SHP77 (cell line): ENCODE results near the gene CDR2.
"Not testable (repeated sequence)": the region's sequence is repeated elsewhere in the genome, so short reads cannot be mapped to it uniquely, and the experiment has no call there.

ENCODE experiments used
- DNase-seq, 2 experiments: peaks; one replicate each; lab custom pipeline; 2025; lab: John Stamatoyannopoulos, UW

The CDR2 gene

DNA sequence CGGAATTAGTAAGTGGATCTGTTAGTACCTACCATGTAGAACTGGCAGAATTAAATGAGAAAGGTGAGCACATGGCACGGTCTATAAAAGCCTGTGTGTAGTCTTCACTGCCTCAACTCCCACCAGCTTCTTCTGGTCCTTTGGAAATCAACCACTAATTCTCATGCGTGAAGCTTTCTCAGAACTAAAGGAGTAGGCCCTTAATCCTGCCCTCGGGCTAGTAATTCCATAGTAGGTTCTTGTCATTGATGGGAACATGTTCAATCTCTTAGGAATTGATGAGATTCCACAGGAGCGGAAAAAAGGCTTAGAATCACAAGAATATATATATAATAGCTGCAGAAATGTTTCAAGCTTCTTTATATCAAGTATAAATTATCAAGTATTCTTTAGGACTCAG lies 21.7 kb downstream of the CDR2 start:
- no peak for DNase-seq

DNA sequence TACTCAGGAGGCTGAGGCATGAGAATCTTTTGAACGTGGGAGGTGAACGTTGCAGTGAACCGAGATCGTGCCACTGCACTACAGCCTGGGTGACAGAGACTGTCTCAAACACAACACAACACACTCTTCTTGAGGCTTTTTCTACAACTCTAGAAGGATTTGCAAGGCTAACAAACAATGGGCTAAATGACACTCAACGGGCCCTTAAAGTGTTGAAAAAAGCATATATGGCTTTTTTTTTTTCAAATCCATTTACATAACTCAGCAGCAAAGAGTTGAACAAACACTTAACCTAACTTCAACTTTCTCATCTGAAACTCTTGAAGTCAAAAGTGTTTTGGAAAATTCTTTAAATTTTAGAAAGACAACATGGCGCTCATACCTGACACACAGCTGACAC lies 22.3 kb downstream of the CDR2 start:
- DNase-seq: no peak

DNA sequence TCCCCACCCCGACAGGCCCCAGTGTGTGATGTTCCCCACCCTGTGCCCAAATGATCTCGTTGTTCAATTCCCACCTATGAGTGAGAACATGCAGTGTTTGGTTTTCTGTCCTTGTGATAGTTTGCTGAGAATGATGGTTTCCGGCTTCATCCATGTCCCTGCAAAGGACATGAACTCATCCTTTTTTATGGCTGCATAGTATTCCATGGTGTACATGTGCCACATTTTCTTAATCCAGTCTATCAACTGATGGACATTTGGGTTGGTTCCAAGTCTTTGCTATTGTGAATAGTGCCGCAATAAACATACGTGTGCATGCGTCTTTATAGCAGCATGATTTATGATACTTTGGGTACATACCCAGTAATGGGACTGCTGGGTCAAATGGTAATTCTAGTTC lies 23.4 kb downstream of the CDR2 start:
- DNase-seq: not testable (repeated sequence)

DNA sequence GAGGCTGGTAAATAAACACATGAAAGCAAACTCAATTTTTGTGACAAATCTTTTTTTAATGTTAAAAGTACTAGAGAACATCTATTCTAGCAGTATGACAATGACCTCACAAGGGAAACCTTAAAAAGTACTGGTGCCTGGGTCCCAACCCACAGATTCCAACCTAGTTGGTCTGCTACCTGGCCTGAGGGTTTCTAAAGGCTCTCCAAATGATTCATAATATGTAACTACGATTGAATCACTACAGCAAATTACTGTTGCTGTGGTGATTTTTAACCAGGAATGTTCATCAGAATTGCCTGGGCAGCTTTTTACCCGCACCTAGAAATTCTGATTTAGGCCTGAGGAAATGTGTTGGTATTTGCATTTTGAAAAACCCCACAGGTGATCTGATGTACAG lies 26.1 kb downstream of the CDR2 start:
- DNase-seq: no peak

DNA sequence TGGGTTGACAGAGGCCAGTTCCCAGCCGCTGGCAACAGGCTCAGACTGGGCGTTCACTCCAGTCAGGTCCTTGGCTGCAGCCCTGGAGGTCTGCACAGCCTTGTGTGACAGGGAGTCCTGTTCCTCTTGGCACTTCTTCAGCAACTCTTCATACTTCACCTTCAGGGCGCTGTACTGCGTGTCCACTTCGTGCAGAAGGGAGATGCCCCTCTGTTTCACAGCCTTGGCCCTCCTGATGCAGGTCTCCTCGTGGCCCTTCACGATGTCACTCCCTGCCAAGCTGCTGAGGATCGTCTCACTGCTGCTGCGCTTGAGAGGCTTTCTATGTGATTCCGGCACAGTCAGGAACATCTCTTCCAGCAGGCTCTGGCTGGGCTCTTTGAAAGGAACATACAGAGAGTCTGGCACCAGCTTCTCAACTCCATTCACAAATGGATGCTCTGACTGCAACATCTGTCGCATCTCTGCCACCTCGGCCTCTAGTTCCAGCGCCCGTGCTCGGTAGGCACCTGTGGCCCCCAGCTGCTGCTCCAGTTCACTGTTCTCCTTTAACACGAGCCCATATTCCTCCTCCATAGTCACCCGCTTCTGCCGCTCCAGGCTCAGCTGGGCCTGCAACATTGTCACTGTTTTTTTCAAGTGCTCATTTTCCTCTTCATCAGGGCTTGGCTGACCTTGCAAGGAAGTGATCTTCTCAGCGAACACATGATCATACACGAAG lies 27.2 kb downstream of the CDR2 start:
- no peak for DNase-seq

DNA sequence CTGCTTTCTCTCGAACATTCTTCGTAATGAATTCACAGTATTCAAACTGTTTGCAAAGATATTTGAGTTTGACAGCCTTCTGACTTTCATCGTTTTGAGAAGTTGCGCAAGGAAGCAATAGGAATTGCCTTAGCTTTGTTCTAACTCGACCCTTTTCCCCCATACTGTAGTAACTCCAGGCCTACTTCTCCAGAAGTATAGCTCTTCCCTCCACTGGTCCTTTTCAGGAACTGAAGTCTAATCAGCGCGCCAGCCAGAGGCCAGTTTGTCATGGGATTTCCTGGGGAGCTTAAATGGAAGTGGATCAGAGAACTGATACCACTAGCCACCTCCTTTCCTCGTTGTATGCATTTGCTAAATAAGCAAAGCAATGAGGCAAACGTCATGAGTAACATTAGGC lies 27.9 kb downstream of the CDR2 start:
- no peak for DNase-seq

DNA sequence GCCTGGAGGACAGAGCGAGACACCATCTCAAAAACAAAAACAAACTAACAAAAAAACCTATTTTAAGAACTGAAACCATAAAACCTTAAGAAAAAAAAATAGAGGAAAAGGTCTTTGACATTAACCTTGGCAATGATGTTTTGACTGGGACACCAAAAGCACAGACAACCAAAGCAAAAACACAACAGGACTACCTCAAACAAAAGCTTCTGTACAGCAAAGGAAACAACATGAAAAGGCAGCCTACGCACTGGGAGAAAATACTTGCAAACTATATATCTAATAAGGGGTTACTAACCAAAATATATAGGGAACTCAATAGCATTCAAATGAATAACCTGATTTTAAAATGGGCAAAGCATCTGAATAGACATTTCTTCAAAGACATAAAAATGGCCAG lies 32.3 kb downstream of the CDR2 start:
- no peak for DNase-seq

DNA sequence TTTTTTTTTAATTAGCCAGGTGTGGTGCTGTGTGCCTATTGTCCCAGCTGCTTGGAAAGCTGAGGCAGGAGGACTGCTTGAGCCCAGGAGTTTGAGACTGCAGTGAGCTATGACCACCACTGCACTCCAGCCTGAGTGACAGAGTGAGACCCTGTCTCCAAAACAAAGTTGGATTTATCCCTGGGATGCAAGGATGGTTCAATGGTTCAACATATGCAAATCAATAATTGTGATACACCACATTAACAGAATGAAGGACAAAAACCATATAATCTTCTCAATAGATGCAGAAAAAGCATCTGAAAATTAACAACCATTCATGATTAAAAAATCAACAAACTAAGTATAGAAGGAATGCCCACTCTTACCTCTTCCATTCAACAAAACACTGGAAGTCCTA lies 33.5 kb downstream of the CDR2 start:
- DNase-seq: no peak

DNA sequence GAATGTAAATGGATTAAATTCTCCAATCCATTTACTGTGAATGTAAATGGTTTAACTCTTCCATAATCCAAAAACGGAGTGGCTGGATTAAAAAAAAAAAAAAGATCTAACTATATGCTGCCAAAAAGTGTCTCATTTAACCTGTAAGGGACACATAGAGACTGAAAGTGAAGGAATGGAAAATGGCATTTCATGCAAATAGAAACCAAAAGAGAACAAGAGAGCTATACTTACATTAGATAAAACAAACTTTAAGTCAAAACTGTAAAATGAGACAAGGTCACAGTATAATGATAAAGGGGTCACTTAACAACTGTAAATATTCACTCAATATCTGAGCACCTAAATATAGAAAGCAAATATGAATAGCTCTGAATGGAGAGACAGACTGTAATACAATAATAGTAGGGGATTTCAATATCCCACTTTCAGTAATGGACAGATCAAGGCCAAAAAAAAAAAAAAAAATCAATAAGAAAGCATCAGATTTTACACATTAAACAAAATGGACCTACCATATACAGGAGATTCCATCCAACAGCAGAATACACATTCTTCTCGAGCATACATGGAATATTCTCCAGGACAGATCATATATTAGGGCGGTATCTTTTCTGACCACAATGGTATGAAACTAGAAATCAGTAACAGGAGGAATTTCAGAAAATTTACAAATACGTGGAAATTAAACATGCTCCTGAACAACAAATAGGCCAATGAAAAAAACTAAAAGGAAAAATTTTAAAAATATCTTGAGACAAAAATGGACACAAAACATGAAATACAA lies 36.4 kb downstream of the CDR2 start:
- no peak for DNase-seq

DNA sequence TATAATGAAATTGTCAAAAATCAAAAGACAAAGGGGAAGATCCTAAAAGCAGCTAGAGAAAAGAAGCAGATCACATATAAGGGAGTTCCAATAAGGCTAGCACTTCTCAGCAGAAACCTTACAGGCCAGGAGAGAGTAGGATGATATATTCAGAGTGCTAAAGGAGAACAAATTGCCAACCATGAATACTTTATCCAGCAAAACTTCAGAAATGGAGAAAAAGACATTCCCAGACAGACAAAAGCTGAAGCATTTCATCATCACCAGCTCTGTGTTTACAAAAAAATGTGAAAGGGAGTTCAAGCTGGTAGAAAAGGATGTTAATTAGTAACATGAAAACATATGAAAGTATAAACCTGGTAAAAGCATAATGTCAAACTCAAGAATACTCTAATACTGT lies 37.4 kb downstream of the CDR2 start:
- no peak for DNase-seq

DNA sequence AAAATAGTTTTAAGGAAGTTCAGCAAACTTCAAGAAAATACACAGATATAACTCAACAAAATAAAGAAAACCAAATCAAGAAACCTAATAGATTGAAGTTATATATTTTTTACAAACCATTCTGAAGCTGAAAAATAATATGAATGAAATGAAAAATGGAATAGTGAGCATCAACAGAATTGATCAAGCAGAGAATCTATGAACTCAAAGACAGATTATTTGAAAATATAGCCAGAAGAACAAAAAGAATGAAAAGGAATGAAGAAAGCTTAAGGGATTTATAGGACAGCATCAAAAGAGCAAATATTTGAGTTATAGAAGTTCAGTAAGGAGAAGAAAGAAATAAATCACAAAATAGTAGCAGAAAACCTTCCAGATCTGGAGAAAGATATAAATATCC lies 37.8 kb downstream of the CDR2 start:
- no peak for DNase-seq

DNA sequence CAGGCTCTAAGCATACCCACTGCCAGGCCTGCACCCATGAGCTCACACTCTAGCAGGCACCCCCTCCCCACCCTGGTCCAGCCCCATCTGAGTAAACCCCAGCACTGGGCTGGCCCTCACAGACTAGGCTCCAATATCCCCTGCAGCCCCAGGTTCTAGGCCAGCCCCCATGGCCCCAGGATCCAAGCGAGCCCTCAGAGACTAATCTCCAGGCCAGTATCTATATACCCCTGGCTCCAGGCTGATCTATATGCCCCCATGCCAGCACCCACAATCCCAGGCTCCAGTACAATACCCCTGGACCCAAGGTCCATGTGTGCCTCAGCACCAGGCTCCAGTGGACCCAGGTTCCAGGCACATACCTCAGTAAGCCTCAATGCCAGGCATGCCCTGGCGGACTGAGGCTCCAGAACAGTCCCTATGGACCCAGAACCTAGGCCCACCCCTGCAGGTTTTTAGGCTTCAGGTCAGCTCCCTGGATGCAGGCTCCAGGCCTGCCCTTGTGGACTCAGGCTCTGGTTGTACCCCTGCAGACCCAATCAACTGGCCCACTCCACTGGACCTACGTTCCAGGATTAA lies 38.7 kb downstream of the CDR2 start:
- no peak for DNase-seq

DNA sequence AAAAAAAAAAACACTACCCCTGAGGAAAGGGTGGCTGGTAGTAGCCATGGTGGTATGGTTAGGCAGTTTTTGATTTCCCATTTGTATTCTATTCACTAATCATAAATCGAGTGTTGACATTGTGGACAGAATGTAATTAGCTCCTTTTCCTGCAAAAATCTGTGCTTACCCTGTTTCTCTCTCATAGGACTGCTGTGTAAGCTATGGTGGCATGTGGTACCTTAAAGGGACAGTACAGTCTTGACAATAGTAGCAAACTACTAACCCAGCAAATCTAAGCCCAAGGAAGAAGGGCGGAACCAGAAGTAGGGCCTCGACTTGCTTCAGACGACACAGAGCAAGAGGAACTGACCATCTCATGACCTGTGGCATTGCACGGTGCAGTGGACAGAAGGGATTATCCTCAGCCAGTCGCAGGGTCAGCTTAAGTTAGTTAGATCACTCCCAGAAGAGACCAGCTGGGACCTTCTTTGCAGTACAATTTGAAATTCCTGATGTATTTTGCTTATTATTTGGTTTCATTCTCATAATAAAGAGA lies 40.9 kb downstream of the CDR2 start:
- DNase-seq: no peak

DNA sequence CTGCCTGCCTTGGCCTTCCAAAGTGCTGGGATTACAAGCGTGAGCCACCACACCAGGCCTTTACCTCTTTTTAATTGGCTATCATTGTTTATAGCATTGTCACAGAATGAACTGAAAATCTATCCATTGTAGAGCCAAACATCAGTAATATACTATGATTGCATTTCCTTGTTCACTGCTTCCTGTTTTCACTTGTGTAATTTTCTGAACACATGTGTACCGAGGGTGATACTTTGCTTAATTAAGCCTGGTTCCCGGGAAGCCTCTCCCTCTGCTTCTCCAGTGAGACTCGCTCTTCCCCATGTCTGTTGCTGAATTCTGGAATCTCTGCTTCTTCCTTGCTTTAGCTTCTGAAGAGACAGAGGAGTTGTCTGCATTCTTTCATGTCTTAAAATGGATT lies 44.1 kb downstream of the CDR2 start:
- no peak for DNase-seq

DNA sequence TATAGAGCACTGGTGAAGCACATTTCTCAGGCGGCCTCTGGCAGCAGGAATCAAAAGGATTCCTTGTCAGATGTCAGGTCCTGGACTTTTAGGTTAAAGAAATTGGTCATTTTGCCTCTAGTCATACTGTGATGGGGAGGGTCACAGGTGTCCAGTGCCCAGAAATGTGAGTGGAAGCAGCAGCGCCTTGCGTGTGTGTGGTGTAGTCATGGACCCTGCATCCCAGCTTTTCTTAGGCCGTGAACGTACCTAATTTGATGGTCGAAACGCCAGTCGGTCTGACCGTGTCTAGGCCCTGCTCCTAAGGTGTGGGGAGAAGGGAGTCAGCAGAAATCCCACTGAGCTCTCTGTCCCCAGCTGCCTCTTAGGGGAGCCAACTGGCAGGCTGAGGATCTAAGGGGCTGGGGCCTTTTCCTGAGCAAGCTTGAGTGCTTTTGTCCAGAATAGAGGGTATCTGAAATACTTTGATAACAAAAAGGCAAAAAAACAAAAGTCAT lies 45.2 kb downstream of the CDR2 start:
- DNase-seq: no peak

DNA sequence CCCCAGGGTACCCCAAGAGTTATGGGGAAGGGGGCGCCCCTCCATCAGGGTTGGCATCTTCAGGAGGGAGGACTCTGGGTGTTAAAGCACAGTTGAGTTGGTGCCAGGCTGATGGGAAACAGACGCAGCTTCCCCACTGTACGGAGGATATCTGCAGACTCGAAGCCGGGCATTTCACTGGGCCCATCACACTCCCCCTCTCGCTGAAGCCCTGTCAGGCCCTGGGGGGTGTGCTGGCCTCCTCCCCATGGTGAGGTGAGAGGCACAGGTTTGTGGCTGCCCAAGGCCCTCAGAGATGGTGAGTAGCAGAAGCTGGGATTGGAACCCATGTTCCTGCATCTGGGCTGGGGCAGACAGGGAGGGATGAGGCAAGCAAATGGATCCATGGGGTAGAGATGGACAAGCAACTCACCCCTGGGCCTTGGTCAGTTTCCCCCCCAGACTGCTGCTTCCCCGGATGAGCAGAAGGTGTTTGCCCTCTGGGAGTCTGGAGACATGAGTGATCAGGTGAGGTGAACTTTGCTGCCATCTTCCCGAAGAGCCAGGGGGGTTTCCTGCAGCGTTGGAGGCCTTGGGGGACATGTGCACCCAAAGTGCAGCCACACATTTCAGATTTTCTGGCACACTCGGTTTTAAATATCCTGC lies 46.2 kb downstream of the CDR2 start:
- no peak for DNase-seq

DNA sequence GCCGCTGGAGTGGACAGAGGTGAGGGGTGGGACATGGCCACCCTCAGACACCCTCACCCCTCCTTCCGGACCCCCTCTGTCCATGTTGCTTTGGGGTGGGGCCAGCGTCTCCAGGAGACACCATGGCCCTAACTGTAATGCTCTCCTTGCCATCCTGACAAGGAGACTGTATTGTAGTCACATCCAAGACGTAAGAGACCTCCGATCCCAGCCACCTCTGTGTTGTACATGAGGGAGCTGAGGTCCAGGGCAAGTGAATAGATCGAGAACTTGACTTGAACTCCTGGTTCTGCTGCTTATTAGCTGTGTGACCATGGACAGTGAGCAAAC lies 47.0 kb downstream of the CDR2 start:
- no peak for DNase-seq

DNA sequence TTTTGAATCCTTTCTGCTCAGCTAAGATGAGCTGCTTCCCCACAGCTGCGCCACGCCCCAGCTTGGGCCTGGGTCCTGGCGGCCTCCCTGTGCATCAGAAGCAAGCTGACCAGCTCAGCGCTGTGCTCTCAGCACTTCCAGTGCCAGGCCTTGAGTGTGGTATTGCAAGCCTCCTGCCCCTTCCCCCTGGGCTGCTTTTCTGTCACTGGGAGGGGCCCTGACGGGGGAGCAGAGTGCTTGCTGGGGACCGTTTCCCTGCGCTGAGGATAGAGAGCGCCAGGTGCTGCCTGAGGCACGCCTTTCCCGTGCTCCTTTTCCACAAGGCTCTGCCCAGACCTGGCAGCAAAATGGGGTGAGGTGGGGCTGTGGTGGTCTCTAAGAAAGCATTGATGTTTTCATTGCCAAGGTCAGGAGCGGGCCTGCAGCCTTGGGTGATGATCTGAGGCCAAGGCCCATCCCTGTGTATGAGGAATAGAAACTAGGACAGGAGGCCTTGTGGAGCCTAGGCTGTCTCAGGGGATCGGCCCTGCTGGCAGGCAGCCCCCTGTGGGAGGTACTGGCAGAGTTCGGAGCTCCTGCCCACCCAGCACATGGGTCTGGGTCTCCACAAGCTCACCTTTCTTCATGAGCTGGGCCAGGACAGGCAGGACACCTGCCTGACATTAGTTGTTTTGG lies 47.5 kb downstream of the CDR2 start:
- DNase-seq: no peak

DNA sequence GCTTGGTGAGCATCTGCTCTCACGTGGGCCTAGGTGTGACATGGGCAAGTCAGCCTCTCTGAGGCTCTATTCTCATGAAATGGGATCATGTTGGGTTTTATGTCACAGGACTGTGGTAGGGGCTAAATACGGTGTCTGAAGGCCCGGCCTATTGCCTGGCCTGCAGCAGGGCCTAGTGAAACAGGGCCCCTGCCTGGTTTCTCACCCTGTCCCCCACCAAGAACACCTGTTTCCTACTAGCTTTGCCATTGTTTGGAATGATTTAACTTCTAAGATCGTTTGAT lies 48.1 kb downstream of the CDR2 start:
- DNase-seq: no peak

DNA sequence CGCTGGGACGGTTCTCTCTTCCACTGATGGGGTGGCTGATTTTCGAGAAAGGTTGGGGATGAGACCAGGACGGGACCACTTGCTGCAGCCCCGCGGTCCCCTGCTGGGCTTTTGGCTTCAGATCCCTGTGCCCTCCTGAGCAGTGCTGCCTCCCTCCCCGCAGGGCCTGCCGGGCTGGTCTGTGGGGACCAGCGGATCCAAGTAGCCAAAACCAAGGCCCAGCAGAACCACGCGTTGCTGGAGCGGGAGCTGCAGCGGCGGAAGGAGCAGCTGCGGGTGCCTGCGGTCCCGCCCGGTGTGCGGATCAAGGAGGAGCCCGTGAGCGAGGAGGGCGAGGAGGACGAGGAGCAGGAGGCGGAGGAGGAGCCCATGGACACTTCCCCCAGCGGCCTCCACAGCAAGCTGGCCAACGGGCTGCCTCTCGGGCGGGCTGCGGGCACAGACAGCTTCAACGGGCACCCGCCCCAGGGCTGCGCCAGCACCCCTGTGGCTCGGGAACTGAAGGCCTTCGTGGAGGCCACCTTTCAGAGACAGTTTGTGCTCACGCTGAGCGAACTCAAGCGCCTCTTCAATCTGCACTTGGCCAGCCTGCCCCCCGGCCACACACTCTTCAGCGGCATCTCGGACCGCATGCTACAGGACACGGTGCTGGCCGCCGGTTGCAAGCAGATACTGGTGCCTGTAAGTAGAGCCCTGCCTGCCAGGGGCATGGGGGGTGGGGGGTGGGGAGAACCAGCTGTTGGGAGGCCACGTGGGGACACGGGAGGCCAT lies 48.6 kb downstream of the CDR2 start:
- DNase-seq: no peak

DNA sequence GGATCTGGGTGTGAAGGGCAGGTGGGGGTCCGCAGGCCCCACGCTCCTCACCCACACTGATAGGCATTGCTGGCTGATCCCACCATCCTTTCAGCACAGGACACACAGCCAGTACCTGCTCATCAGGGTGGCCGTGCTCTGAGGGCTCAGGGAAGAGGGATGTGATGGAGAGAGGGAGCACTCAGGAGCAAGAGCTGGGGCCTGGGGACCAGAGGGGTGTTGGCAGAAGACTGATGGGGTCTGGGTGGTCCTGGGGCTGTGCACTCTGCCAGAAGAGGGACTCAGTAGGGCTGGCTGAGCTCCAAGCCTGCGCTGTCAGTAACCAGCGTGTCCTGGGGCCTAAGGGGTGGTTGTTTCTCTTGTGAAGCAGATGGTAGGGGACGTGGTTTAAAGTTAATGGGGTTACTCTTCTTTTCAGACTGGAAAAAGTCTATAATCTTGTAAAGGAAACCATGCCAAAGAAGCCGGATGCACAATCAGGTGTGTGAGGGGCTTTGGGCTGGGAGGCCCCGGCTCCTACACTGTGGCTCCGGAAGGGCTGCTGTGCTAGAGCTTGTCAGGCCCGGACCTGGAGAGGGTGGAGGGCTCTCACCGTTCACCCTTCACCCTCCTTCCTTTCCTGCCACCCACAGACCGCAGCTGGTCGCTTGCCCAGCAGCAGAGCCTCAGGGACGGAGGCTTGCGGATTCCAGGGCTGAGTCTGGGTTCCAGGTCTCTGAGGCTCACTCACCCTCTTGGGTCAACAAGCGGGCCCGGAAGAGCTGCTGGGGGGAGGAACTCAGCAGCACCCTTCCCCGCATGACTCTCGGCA lies 49.4 kb downstream of the CDR2 start:
- DNase-seq: no peak
